Measurements from ENCODE around the gene GARIN6.
"Not testable (repeated sequence)": the region's sequence is repeated elsewhere in the genome, so short reads cannot be mapped to it uniquely, and the experiment has no call there.

DNA sequence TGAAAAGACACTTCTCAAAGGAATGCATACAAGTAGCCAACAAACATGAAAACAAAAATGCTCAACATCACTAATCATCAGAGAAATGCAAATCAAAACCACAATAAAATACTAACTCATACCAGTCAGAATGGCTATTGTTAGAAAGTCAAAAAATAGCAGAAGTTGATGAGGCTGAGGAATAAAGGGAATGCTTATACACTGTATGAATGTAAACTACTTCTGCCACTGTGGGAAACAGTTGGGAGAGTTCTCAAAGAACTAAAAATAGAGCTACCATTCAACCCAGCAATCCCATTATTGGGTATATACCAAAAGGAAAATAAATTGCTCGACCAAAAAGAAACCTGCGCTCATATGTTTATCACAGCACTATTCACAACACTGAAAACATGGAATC is 23.0 kb upstream of the GARIN6 start:
- not testable (repeated sequence) for TF ChIP-seq RAD21 (IDR thresholded peaks at IDR 0.05; ENCODE audit: low read depth); EZH2phosphoT487 (IDR thresholded peaks at IDR 0.05; ENCODE audit: borderline replicate concordance); JUND (IDR thresholded peaks at IDR 0.05); ATF3 (IDR thresholded peaks at IDR 0.05)

Measured in HCT116 (cell line).